ENCODE measurements around the gene RBFOX1.
A peak's percentile ranks its signal among the peaks of the same experiment; 100 is the strongest.
"Not testable (repeated sequence)": the region's sequence is repeated elsewhere in the genome, so short reads cannot be mapped to it uniquely, and the experiment has no call there.

Gene RBFOX1

DNA sequence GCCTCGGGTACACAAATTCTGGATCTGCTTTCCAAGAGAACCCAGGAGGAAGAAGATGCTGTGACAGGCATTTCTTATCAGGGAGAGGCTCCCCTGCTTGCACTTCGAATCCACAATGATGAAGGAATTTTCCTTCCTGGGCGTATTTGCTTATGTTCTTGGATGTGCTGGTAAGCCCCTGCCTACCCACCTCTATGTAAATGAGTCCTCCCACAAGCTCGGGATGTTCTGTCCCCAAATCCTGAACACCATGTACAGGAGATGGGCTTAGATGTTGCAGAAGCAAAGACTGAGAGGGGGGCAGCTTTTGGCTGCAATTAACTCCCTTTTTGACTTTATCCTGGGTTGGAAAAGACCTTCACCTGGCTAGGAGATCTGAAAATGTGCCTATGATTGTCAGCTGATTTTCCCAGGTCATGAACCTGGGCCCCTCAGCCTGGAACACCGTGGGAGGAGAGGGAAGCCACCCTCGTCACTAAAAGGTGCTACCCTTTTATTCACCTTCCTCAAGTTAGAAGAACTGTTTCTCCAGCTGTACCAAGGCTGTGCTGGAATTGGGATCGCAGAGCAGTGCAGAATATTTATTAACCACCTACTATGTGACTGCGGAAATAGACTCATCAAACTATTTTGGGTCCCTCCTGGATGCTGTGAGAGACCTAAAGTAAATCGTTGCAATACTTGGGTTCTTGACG, 150.1 kb downstream of the RBFOX1 start:
- no peak for DNase-seq

GRCh38 chr16:7487574-7488323, 155.1 kb downstream of the RBFOX1 start:
- no peak for DNase-seq

- DNase-seq: no peak
Measured at GRCh38 chr16:7492122-7492521, 159.5 kb downstream of the RBFOX1 start.

DNA sequence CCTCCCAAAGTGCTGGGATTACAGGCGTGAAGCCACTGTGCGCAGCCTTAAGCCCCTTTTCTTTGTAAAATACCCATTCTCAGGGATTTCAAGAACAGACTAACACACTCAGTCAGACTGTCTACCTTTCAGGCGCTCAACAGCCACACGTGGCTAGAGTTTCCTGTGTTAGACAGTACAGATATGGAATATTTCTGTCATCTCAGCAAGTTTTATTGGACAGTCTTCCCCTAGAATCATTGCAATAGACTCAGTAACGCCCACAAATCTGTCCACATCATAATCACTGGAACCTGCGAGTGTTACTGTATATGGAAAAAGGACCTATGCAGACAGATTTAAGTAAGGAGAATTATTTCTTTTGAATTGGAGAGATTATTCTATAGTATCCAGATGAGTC, 160.5 kb downstream of the RBFOX1 start:
- no peak for DNase-seq

GRCh38 chr16:7497691-7498090, 165.0 kb downstream of the RBFOX1 start:
- no peak for DNase-seq

GRCh38 chr16:7501868-7502267, 169.2 kb downstream of the RBFOX1 start:
- no peak for DNase-seq

DNA sequence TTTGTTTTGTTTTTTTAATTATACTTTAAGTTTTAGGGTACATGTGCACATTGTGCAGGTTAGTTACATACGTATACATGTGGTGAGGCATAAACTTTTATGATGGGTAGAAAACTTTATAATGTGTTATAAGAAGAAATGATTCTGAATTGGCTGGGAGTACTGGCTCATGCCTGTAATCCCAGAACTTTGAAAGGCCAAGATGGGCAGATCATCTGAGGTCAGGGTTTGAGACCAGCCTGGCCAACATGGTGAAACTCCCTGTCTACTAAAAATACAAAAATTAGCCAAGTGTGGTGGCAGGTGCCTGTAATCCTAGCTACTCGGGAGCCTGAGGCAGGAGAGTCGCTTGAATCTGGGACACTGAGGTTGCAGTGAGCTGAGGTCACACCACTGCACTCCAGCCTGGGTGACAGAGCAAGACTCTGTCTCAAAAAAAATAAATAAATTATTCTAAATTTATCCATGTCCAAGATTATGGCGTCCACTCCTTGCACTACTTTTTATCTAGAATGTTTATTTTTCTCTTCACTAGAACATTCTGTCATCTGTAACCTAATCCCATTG, 170.0 kb downstream of the RBFOX1 start:
- not testable (repeated sequence) for DNase-seq

DNA sequence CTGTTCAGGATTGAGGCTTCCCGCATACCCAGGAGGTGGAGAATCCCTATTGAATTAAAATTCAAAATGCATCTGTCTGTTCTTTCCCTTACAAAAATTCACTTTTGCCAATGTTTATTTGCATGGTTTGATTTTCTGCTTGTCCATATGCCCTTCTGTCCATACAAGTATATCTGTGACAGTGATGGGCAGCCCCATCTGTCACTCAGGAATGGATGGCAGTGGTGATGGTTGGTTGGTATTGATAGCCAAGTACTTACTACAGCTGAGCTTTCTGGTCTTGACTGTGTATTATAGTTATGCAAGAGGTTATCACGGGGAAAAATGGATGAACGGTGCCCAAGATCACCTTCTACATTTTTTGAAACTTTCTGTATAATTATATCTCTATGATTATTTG, 171.0 kb downstream of the RBFOX1 start:
- no peak for DNase-seq

- no peak for DNase-seq
Measured at GRCh38 chr16:7504844-7505243, 172.2 kb downstream of the RBFOX1 start.

GRCh38 chr16:7505495-7505894, 172.8 kb downstream of the RBFOX1 start:
- DNase-seq: no peak

DNA sequence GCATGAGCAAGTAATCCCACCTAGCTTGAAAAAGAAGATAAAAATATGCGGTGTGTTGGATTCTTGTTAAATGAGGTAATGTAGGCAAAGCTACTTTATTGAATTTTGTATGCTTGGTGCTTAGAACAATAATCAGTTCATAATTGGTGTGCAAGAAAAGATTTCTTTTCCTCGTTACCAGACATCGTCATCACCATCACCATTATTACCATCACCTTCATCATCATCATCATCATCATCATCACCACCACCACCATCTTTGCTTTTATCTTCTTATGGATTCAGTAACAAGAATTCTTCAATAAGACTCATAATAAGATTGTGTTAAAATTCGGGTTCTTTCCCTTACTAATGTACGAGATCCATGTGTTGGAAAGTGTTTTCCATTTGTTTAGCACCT, 173.7 kb downstream of the RBFOX1 start:
- no peak for DNase-seq

GRCh38 chr16:7508656-7509055, 176.0 kb downstream of the RBFOX1 start:
- no peak for DNase-seq

DNA sequence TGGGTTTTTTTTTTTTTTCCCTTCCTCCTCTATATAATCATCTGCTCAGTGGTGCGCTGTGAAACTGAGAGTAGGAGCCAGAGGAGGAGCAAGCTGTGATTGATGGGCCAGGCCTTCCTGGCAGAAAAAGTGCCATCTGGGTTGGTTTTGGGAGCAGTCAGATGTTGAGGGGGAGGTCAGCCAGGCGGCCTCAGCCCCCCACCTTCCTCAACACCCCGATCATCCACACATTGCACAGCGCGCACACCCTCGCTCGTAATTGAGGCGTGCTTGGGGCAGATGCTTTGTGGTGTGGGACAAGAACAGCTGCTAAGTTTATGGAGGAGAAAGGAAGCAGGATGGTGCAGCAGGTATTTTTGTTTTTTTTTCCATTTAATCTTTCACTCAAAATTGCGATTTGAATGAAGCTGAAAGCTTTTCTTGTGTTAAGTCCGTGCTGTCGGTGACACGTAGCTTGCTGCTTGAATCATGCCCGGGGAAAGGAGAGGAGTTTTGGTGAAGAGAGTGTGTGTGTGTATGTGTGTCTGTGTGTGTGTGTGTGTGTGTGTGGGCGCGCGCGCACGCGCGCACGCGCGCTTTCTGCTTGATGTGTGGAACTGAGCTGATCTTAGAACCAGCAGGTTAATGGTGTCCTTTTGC, 177.4 kb downstream of the RBFOX1 start:
- DNase-seq: no peak

DNA sequence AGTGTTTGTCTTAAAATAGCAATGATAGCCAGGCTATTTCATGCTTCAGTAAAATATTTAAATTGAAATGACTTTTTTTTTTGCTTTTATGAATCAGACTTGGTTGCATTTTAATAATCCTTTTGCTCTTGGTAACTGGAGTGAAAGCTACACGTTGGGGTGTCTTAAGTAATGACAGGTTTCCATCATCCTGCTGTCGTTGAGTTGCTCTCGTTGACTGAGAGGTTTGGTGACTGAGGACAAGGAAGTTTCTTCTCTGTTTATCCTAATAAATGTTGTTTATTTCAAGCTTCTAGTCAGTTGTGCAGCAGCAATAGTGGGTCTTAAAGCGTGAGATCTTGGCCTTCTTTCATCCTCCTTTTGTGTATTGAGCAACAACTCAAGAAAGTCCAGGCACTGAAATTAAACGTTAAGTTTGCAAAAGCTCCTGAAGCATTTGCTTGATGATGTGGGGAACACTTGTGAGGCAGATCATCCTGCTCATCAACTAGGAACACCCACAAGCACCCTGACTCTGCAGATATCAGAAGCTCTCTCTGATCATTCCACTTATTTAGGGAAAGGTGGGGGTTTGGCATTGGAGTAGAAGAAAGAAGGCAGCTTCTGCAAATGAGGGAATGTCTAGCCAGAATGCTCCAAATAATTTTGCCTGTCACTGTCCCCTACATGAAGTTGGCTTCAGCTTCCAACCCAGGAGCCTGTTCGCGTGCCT, 179.1 kb downstream of the RBFOX1 start:
- DNase-seq: no peak

- DNase-seq: no peak
Measured at GRCh38 chr16:7512503-7512902, 179.9 kb downstream of the RBFOX1 start.

DNA sequence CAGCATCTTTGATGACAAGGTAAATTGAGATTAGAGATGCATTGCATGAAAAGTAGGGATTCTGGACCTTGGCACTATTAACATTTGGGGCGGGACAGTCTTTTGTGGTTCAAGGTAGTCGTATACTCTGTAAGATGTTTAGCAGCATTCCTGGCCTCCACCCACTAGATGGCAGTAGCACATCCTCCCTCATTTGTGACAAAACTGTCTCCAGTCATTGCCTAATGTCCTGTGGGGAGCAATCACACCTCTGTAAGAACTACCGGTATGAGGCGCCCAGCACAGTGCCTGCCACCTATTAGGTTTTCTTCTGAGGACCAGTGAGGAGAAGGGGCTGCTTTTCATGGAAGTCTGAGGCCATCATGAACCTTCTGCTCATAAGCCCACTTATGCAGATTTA, 180.8 kb downstream of the RBFOX1 start:
- DNase-seq: peak; percentile 17 to 19

DNA sequence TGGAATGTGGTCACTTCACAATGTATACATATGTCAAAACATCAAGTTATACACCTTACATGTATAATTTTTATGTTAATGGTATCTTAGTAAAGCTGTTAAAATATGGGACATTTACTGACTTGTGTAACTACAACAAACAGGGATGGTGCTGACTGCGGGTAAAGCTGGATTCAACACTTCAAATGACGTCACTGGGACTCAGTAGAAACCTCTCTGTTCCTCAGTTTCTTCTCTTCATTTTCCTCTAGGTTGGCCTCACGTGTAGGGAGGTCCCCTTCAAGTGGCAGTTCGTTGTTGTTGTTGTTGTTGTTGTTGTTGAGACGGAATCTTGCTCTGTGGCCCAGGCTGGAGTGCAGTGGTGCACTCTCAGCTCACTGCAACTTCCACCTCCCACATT, 182.9 kb downstream of the RBFOX1 start:
- DNase-seq: no peak

GRCh38 chr16:7517496-7517895, 184.9 kb downstream of the RBFOX1 start:
- no peak for DNase-seq

GRCh38 chr16:7518158-7518557, 185.5 kb downstream of the RBFOX1 start:
- no peak for DNase-seq

- DNase-seq: no peak
Measured at GRCh38 chr16:7521834-7522233, 189.2 kb downstream of the RBFOX1 start.

GRCh38 chr16:7524419-7524818, 191.8 kb downstream of the RBFOX1 start:
- DNase-seq: no peak

DNA sequence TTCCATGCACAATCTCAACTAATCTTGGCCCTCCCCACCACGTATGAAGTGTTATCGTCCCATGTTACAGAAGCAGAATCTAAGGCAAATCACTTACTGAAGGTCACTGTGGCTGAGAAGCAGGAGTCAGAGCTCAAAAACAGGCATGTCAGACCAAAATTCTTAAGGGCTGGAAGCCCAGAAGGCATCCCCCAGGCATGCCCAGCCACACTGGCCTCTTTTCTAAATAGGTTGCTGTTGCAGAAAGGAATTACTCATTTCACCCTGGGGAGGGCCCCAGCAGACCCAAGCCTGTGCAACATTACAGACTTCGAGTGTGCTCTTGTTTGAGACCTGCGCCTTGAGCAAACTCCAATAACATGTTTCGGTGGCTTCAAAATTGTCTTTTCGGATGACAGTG, 194.1 kb downstream of the RBFOX1 start:
- no peak for DNase-seq

DNA sequence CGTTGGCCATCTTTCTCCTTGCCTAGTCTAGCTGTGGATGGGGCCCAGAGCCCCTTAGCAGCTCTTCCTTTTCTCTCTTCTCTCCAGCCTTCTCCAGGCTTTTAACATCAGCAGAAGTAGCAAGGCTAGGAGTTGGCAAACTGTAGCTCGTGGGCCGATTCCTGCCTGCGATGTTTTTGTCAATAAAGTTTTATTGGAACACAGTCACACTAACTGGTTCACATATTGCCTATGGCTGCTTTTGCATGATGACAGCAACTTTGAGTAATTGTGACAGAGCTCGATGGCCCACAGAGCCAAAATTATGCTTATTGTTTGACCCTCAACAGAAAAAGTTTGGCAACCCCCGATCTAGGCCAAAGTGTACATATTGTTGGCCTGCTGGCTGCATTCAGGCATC, 199.9 kb downstream of the RBFOX1 start:
- no peak for DNase-seq

Data from activated T-cell treated with anti-CD3 and anti-CD28 coated beads, Interleukin-2, amount 50 U/mL, for 48 hours (primary cell).